Rectal smooth muscle tissue (tissue), 1 donor: ENCODE results near the gene DNAH11.

Experiments
- H3K27ac ChIP-seq: one replicate; pipeline ENCODE4 v1.7.0; 2013; ENCODE audit warnings: low read depth, low read length, inconsistent platforms
- H3K27me3 ChIP-seq: one replicate; pipeline ENCODE4 v1.7.0; 2013; ENCODE audit warnings: low read length; ENCODE audit not compliant: control insufficient read depth, insufficient read depth
- H3K36me3 ChIP-seq: one replicate; pipeline ENCODE4 v1.7.0; 2013; ENCODE audit warnings: low read length; ENCODE audit not compliant: control insufficient read depth, insufficient read depth
- H3K4me1 ChIP-seq: one replicate; pipeline ENCODE4 v1.7.0; 2013; ENCODE audit warnings: low read length; ENCODE audit not compliant: control insufficient read depth, insufficient read depth
- H3K4me3 ChIP-seq: one replicate; pipeline ENCODE4 v1.7.0; 2013; ENCODE audit warnings: low read length
- H3K9ac ChIP-seq: one replicate; pipeline ENCODE4 v1.7.0; 2013; ENCODE audit warnings: low read length

Gene DNAH11

DNA sequence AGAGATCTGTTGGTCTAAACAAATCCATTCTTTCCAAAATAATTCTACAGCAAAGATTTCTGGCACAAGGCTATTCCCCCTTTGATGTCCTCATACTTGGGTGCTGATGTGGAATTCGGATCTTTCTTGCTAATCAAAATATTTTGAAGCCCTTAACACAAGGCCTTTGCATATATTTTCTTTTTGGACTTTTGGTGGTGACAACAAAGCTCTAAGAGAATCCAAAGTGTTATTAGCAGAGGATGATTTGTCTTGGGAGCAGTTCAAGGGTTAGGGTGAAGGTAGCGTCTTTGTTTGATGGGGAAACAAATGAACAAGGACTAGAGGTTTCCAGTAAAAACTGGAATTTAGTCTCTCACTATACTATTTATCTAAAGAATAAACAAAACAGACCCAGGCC lies 205.0 kb downstream of the DNAH11 start:
- H3K9ac ChIP-seq = no peak overlapping the region
- H3K36me3 ChIP-seq = no peaks in the 10 kb centered on the region
- H3K27ac ChIP-seq = no peak overlapping the region
- H3K27me3 ChIP-seq = no peaks in the 10 kb centered on the region
- H3K4me3 ChIP-seq = no peak overlapping the region
- H3K4me1 ChIP-seq = no peaks in the 10 kb centered on the region

DNA sequence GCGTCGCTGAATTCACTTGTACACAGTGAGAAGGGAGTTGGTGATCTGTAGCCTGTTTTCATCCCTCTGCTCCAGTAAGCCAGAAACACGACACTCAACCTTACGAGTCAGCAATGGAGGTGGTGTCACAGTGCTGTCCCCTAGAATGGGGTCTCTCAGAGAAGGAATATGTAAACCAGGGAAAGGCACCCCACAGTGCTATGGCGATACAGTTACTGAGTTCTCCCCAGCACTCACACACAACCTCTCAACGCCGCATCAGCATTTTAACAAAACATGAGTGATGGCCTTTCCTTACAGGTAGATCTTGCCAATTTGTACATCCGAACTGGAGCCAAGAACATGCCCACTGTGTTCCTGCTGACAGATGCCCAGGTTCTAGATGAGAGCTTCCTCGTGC lies 206.5 kb downstream of the DNAH11 start:
- no peaks in the 10 kb centered on the region for H3K36me3 ChIP-seq
- H3K4me1 ChIP-seq = no peaks in the 10 kb centered on the region
- H3K4me3 ChIP-seq = no peak overlapping the region
- no peak overlapping the region for H3K9ac ChIP-seq
- no peaks in the 10 kb centered on the region for H3K27me3 ChIP-seq
- H3K27ac ChIP-seq = no peak overlapping the region

DNA sequence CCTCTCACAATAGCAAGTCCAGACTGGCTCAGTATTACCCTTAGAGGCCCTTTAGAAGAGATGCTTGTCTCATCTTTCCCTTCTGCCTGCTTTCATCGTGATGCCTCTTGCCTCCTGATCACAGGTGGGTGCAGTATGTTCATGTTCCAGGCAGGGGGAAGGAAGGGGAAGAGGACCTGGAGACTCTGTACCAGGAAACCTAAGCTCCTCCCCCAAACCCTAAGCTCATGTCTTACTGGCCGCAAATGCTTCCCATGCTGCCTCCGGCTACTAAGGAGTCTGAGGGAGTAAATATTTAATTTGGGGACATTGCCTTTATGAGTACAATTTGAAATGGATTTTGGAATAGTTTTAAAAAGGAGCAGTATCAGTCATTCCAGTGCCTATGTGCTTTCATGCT lies 210.2 kb downstream of the DNAH11 start:
- no peaks in the 10 kb centered on the region for H3K27me3 ChIP-seq

DNA sequence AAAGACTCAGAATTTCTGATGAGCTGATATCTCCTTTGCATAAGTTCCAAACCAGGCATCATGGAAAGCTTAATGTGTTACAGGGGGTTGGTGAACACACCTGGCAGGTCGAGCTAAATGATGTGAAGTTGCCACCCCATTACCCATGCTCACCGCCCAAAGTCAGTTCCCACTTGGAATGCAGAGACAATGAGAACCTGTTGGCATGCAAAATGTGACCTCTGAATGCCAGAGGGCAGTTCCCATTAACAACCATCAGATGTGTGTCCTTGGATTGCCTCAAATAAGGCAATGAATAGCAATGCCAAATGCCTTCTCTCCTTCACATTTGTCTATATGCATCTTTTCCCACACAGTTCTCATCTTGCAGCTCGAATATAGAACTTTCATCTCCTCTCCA lies 212.1 kb downstream of the DNAH11 start:
- no peaks in the 10 kb centered on the region for H3K27me3 ChIP-seq
- H3K27ac ChIP-seq = no peak overlapping the region
- no peaks in the 10 kb centered on the region for H3K36me3 ChIP-seq
- H3K4me1 ChIP-seq = no peaks in the 10 kb centered on the region
- no peak overlapping the region for H3K4me3 ChIP-seq
- no peak overlapping the region for H3K9ac ChIP-seq

More for the DNA sequence above, 210.2 kb downstream of the DNAH11 start:
- H3K9ac ChIP-seq = no peak overlapping the region
- H3K36me3 ChIP-seq = no peaks in the 10 kb centered on the region
- no peak overlapping the region for H3K4me3 ChIP-seq
- H3K4me1 ChIP-seq = no peaks in the 10 kb centered on the region
- H3K27ac ChIP-seq = no peak overlapping the region

DNA sequence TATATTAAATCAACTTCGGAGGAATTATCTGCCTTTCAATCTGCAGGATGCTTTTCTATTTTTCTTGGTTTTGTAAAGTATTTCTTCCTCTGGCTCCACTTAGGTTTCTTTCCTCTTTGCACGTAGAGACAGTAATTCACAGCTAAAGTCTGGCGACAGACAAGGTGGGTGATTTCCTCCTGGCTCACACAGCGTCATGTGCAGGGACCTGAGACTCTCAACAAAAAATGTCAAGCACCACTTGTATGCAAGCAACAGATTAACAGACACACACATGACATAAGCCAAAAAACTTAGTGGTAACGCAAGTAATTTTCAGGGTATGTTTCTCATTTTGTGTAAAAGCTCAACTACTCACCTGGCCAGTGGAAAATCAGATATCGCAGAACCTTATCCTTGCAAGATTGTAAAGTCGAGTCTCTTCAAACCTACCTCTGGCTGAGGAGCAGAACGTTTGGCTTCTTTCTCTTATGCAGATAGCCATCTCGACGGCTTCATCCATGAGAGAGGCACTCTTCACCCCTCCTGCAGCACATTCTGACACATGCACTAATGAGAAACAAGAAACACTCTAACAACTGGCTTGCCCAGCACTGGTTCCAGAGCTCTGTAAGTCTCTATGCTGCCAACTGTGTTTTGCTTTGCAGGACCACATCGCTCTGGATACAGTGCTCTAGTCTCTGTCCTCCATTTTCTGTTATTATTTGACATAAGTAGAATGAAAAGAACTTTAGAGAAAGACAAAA lies 214.9 kb downstream of the DNAH11 start:
- Histone ChIP-seq H3K27ac (no peak overlapping the region), H3K27me3 (no peaks in the 10 kb centered on the region), H3K36me3 (no peaks in the 10 kb centered on the region), H3K4me1 (no peaks in the 10 kb centered on the region), H3K9ac (no peak overlapping the region), H3K4me3 (no peak overlapping the region)

GRCh38 chr7:21758286-21758685 lies 215.4 kb downstream of the DNAH11 start:
- H3K9ac ChIP-seq = no peak overlapping the region
- no peaks in the 10 kb centered on the region for H3K27me3 ChIP-seq
- no peak overlapping the region for H3K27ac ChIP-seq
- H3K4me1 ChIP-seq = no peaks in the 10 kb centered on the region
- H3K36me3 ChIP-seq = no peaks in the 10 kb centered on the region
- H3K4me3 ChIP-seq = no peak overlapping the region

- Histone ChIP-seq H3K27ac (no peak overlapping the region), H3K27me3 (no peaks in the 10 kb centered on the region), H3K9ac (no peak overlapping the region)
Measured at GRCh38 chr7:21762469-21762868, 219.6 kb downstream of the DNAH11 start.

GRCh38 chr7:21763818-21764217 lies 221.0 kb downstream of the DNAH11 start:
- Histone ChIP-seq H3K36me3 (no peaks in the 10 kb centered on the region), H3K4me3 (no peak overlapping the region), H3K4me1 (no peaks in the 10 kb centered on the region), H3K9ac (no peak overlapping the region), H3K27me3 (no peaks in the 10 kb centered on the region), H3K27ac (no peak overlapping the region)

More at GRCh38 chr7:21762469-21762868, 219.6 kb downstream of the DNAH11 start:
- no peaks in the 10 kb centered on the region for H3K36me3 ChIP-seq
- H3K4me1 ChIP-seq = no peaks in the 10 kb centered on the region
- H3K4me3 ChIP-seq = no peak overlapping the region

DNA sequence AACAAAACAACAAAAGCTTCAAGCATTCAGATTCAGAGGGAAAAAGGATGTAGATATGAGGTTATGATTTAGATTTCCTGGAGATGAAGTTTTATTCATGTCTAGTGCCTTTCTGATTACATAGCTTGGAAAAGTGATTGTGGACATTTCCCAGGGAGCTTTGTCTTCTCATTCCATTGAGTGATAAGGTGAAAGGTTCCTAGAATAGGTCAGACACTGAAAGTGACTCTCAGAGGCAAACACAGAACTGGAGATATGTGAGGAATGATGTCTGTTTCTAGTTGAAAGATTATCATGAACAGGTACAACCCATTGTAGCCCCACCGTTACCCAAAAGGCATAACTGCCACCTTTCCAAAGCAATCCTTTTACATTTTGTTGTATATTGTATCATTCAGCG lies 223.4 kb downstream of the DNAH11 start:
- Histone ChIP-seq H3K27ac (no peak overlapping the region), H3K4me3 (no peak overlapping the region), H3K4me1 (no peaks in the 10 kb centered on the region), H3K36me3 (no peaks in the 10 kb centered on the region), H3K27me3 (no peaks in the 10 kb centered on the region), H3K9ac (no peak overlapping the region)

- H3K27me3 ChIP-seq = no peaks in the 10 kb centered on the region
- H3K4me3 ChIP-seq = no peak overlapping the region
- no peak overlapping the region for H3K9ac ChIP-seq
- H3K4me1 ChIP-seq = no peaks in the 10 kb centered on the region
- no peaks in the 10 kb centered on the region for H3K36me3 ChIP-seq
- no peak overlapping the region for H3K27ac ChIP-seq
Measured at GRCh38 chr7:21767300-21767900, 224.6 kb downstream of the DNAH11 start.

GRCh38 chr7:21768279-21768678 lies 225.4 kb downstream of the DNAH11 start:
- H3K27ac ChIP-seq = no peak overlapping the region

GRCh38 chr7:21771266-21771665 lies 228.4 kb downstream of the DNAH11 start:
- no peaks in the 10 kb centered on the region for H3K27me3 ChIP-seq
- H3K4me1 ChIP-seq = peaks cover 3% of the 10 kb centered on the region
- H3K27ac ChIP-seq = no peak overlapping the region
- H3K4me3 ChIP-seq = no peak overlapping the region
- no peak overlapping the region for H3K9ac ChIP-seq
- H3K36me3 ChIP-seq = no peaks in the 10 kb centered on the region

More at GRCh38 chr7:21768279-21768678, 225.4 kb downstream of the DNAH11 start:
- H3K9ac ChIP-seq = no peak overlapping the region
- no peaks in the 10 kb centered on the region for H3K36me3 ChIP-seq
- no peaks in the 10 kb centered on the region for H3K27me3 ChIP-seq
- peaks cover 2% of the 10 kb centered on the region for H3K4me1 ChIP-seq
- no peak overlapping the region for H3K4me3 ChIP-seq
